GM21619 (cell line): ENCODE data around the gene STK33.

Source experiments
- ATAC-seq: cut with Tn5 transposase; IDR thresholded peaks from one replicate; pipeline ENCODE4 v1.9.1; 2021; ENCODE audit not compliant: unreplicated experiment

The STK33 gene

GRCh38 chr11:8357891-8358566, 236.0 kb downstream of the STK33 start:
- ATAC-seq, result no peak

- no peak for ATAC-seq
Measured at GRCh38 chr11:8357505-8357888, 236.5 kb downstream of the STK33 start.

- ATAC-seq, result no peak
Measured at GRCh38 chr11:8356721-8357504, 237.1 kb downstream of the STK33 start.

- ATAC-seq, result no peak
Measured at GRCh38 chr11:8356216-8356615, 237.8 kb downstream of the STK33 start.

- ATAC-seq, result no peak
Measured at GRCh38 chr11:8355416-8355742, 238.6 kb downstream of the STK33 start.

- ATAC-seq, result no peak
Measured at GRCh38 chr11:8354622-8355415, 239.2 kb downstream of the STK33 start.

GRCh38 chr11:8352876-8353505, 241.0 kb downstream of the STK33 start:
- ATAC-seq, result no peak

GRCh38 chr11:8352103-8352875, 241.7 kb downstream of the STK33 start:
- no peak for ATAC-seq

GRCh38 chr11:8351223-8351622, 242.8 kb downstream of the STK33 start:
- ATAC-seq, result no peak

GRCh38 chr11:8347978-8348377, 246.1 kb downstream of the STK33 start:
- no peak for ATAC-seq

GRCh38 chr11:8346157-8346755, 247.8 kb downstream of the STK33 start:
- ATAC-seq, result no peak

GRCh38 chr11:8345179-8345578, 248.8 kb downstream of the STK33 start:
- no peak for ATAC-seq

- ATAC-seq, result no peak
Measured at GRCh38 chr11:8344346-8344745, 249.7 kb downstream of the STK33 start.

- ATAC-seq, result peak; percentile 77
Measured at GRCh38 chr11:8342821-8343681, 251.0 kb downstream of the STK33 start.

GRCh38 chr11:8341996-8342395, 252.0 kb downstream of the STK33 start:
- ATAC-seq, result no peak
